ENCODE data around the gene PHETA2.

Gene PHETA2

GRCh38 chr22:42074132-42074811 is at the start of gene PHETA2:
Gene PHETA2 (plus strand): TSS chr22:42074248. CDS start chr22:42077294, 3,046 bp downstream.
- DNase-seq (ENCODE audit: low read depth), result no peak

GRCh38 chr22:42025421-42025820 is 48.6 kb upstream of the PHETA2 start:
- DNase-seq (ENCODE audit: low read depth), result no peak

- no peak for DNase-seq (ENCODE audit: low read depth)
Observed at GRCh38 chr22:42026705-42027104, 47.3 kb upstream of the PHETA2 start.

GRCh38 chr22:42033263-42034181 is 40.5 kb upstream of the PHETA2 start:
- DNase-seq (ENCODE audit: low read depth), result no peak

GRCh38 chr22:42035256-42035655 is 38.8 kb upstream of the PHETA2 start:
- no peak for DNase-seq (ENCODE audit: low read depth)

GRCh38 chr22:42039271-42039670 is 34.8 kb upstream of the PHETA2 start:
- no peak for DNase-seq (ENCODE audit: low read depth)

GRCh38 chr22:42041784-42042183 is 32.3 kb upstream of the PHETA2 start:
- no peak for DNase-seq (ENCODE audit: low read depth)

GRCh38 chr22:42050641-42051180 is 23.3 kb upstream of the PHETA2 start:
- DNase-seq (ENCODE audit: low read depth), result no peak

- DNase-seq (ENCODE audit: low read depth), result no peak
Observed at GRCh38 chr22:42052765-42053164, 21.3 kb upstream of the PHETA2 start.

GRCh38 chr22:42056757-42057511 is 17.1 kb upstream of the PHETA2 start:
- DNase-seq (ENCODE audit: low read depth), result no peak

GRCh38 chr22:42060489-42060888 is 13.6 kb upstream of the PHETA2 start:
- DNase-seq (ENCODE audit: low read depth), result no peak

- DNase-seq (ENCODE audit: low read depth), result no peak
Observed at GRCh38 chr22:42061041-42061440, 13.0 kb upstream of the PHETA2 start.

- DNase-seq (ENCODE audit: low read depth), result no peak
Observed at GRCh38 chr22:42062506-42063170, 11.4 kb upstream of the PHETA2 start.

- no peak for DNase-seq (ENCODE audit: low read depth)
Observed at GRCh38 chr22:42064629-42065028, 9.4 kb upstream of the PHETA2 start.

- DNase-seq (ENCODE audit: low read depth), result no peak
Observed at GRCh38 chr22:42065438-42066125, 8.5 kb upstream of the PHETA2 start.

- DNase-seq (ENCODE audit: low read depth), result no peak
Observed at GRCh38 chr22:42066126-42066761, 7.8 kb upstream of the PHETA2 start.

- DNase-seq (ENCODE audit: low read depth), result no peak
Observed at GRCh38 chr22:42066937-42067336, 7.1 kb upstream of the PHETA2 start.

GRCh38 chr22:42067671-42068251 is 6.3 kb upstream of the PHETA2 start:
- no peak for DNase-seq (ENCODE audit: low read depth)

- no peak for DNase-seq (ENCODE audit: low read depth)
Observed at GRCh38 chr22:42068291-42068690, 5.8 kb upstream of the PHETA2 start.

Measured in CMK (cell line).